GM12892 (cell line): Measurements from ENCODE around the gene TADA2B.

Experiments
- POLR2A ChIP-seq: IDR thresholded peaks from 2 replicates; pipeline ENCODE4 v1.6.1; 2011; ENCODE audit warnings: low read depth, low read length, control low read depth
- POLR2AphosphoS5 ChIP-seq: IDR thresholded peaks from 2 replicates; pipeline ENCODE4 v1.6.1; 2011; ENCODE audit warnings: low read depth, low read length, control low read depth
- TAF1 ChIP-seq: IDR thresholded peaks from 2 replicates; pipeline ENCODE4 v1.6.1; 2011; ENCODE audit warnings: low read depth, mild to moderate bottlenecking, control low read depth, low read length, borderline replicate concordance

DNA sequence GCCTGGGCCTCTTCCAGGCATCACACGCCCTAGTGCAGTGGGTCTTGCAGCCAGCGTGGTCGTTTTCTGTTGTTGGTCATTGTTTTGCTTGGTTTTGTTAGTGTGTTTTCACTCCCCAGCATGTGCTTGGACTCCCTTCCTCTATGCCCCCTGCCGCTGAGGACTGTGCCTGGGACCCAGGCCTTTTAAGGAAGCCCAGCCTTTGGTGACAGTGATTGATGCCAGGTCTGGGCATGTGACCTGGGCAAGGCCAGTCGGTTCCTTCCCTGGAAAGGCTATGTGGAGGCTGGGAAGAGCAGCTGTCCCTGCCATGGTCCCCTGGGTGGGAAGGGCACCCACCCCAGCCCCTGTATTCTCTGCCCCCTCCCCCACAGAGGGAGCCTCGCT, 33.5 kb downstream of the TADA2B start:
- TF ChIP-seq POLR2AphosphoS5 (no peak), POLR2A (no peak), TAF1 (no peak)
